SIG-M5 treated with dmso at 0.1 percent for 504 hours (cell line): ENCODE results near the gene OPA3.

Experiments used
- DNase-seq: peaks from one replicate; lab custom pipeline; 2025; ENCODE audit not compliant: unreplicated experiment; lab: John Stamatoyannopoulos, UW

OPA3 gene

DNA sequence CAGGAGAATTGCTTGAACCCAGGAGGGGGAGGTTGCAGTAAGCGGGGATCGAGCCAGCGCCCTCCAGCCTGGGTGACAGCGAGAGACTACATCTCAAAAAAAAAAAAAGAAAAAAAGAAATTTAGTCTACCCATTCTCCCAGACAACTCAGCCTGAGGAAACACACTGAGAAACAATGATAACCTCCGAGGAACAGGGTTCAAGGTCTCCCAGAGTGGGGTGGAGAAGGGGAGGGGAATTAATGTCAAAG, 78.7 kb downstream of the OPA3 start:
- no peak for DNase-seq

GRCh38 chr19:45505151-45505995, 79.2 kb downstream of the OPA3 start:
- no peak for DNase-seq

DNA sequence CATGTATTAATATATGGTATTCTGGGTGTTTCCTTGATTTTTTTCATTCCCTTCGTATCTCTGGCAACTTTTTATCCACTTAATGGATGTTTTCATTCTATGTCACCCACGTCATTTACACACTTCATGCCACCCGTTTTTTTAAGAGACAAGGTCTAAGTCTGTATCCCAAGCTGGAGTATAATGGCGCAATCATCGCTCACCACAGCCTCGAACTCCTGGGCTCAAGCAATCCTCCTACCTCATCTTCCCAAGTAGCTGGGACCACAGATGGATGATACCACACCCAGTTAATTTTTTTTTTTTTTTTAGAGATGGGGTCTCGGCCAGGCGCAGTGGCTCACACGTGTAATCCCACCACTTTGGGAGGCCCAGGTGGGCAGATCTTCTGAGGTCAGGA, 80.7 kb downstream of the OPA3 start:
- DNase-seq, result no peak

GRCh38 chr19:45502111-45502510, 82.5 kb downstream of the OPA3 start:
- no peak for DNase-seq

DNA sequence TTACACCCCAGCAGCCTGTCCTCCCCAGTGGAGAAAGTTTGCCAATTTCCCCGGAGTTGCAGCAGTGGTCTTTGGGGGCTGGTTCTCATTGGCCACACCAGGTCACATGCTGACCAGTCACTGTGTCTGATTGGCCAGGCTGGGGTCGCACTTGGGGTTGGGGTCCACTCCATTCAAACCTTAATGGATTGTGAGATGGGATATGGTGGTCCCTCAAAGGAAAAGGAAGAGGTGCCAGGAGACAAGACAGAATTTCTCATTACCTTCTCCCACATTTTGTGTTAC, 82.9 kb downstream of the OPA3 start:
- no peak for DNase-seq

DNA sequence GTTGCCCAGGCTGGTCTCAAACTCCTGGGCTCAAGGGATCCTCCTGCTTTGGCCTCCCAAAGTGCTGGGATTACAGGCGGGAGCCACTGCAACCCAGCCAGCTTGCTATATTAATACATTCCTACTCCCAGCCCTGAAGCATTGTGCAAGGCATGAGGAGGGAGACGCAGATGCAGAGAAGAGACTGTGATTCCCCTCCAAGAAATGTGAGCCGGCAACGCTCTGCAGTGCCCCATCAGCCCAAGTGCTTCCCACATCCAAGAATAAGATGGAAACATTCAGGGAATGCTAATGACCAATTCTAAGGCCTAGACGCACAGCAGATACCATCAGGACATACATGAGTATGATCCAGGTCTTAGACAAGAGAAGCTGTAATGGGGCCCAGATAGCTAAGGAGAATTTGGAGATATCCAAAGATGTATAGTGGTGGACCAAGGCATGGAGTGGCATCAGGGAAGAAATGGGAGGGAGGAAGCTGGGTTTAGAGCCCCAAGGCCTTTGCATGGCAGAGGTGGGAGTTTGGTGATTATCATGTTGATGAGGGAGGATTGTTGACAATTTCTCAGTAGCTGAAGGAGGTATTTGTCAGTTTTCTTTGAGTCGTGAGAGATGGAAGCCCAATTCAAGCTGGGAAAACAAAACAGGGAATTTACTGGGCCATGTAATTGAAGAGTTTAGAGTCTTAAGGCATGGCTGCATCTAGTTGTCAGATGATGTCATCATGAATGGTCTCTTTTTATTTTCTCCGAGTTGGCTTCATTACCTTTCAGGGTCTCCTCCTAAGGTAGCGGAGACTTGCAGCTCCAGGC, 83.5 kb downstream of the OPA3 start:
- DNase-seq, result no peak

- DNase-seq, result no peak
Measured at GRCh38 chr19:45499196-45500180, 85.1 kb downstream of the OPA3 start.

DNA sequence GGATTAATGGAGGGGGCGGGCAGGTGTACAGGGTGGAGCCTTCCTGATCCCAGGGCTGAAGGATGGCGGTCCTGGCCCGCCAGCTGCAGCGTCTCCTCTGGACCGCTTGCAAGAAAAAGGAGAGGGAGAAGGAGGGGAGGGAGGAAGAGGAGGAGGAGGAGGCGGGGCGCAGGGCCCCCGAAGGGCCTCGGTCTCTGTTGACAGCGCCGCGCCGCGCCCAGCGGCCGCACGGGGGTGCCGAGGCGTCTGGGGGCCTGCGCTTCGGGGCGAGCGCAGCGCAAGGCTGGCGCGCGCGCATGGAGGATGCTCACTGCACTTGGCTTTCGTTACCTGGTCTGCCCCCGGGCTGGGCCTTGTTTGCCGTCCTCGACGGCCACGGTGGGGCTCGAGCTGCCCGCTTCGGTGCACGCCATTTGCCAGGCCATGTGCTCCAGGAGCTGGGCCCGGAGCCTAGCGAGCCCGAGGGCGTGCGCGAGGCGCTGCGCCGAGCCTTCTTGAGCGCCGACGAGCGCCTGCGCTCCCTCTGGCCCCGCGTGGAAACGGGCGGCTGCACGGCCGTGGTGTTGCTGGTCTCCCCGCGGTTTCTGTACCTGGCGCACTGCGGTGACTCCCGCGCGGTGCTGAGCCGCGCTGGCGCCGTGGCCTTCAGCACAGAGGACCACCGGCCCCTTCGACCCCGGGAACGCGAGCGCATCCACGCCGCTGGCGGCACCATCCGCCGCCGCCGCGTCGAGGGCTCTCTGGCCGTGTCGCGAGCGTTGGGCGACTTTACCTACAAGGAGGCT, 86.0 kb downstream of the OPA3 start, which contains the start of gene PPM1N:
TSS of gene PPM1N (plus strand) at position 33 of the 785 bp plus-strand sequence. CDS start at position 63, 30 bp downstream.
- DNase-seq, result peak; percentile 33

DNA sequence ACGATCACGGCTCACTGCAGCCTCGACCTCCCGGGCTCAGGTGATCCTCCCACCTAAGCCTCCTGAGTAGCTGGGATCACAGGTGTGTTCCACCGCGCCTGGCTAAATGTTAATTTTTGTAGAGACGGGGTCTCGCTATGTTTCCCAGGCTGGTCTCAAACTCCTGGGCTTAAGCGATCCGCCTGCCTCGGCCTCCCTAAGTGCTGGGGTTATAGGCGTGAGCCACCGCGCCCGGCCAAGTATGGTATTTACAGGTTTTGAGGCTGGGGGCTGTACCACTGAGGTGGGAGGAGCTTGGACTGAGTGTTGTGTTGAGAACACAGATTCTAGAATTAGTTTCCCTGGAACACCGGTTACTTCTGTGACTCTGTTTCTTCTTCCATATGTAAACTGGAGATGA, 86.8 kb downstream of the OPA3 start:
- no peak for DNase-seq

GRCh38 chr19:45496349-45496953, 88.2 kb downstream of the OPA3 start:
- DNase-seq, result no peak

GRCh38 chr19:45495178-45495577, 89.4 kb downstream of the OPA3 start:
- no peak for DNase-seq

GRCh38 chr19:45494261-45494916, 90.2 kb downstream of the OPA3 start:
- no peak for DNase-seq

GRCh38 chr19:45492627-45493470, 91.8 kb downstream of the OPA3 start:
- DNase-seq, result no peak

DNA sequence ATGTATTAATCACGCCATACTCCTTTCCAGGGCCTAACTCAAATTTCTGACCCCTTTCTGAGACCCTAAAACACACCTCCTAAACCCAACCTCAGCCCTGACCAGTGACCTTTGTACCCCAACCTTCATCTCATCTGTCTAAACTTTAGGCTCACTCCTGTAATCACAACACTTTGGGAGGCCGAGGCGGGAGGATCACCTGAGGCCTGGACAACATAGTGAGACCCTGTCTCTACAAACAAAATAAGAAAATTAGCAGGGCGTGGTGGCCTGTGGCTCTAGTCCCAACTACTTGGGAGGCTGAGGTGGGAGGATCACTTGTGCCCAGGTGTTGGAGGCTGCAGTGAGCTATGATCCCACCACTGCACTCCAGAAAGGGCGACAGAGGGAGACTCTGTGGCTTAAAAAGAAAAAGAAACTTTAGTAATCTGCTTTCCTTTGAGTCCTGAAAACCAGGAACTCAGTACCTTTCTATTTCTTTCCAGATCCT, 92.4 kb downstream of the OPA3 start:
- DNase-seq, result no peak

- no peak for DNase-seq
Measured at GRCh38 chr19:45489216-45489855, 95.3 kb downstream of the OPA3 start.

- no peak for DNase-seq
Measured at GRCh38 chr19:45488708-45489107, 95.9 kb downstream of the OPA3 start.

GRCh38 chr19:45485305-45486077, 99.1 kb downstream of the OPA3 start:
- DNase-seq, result peak; percentile 92
